DOHH2 (cell line): ENCODE results near the gene DNMBP.

Source experiments
- H3F3A ChIP-seq: fragments of 200-600 bp; sonication (generic), shearing (Covaris generic); 2 replicates; pipeline ENCODE4 v1.6.0; 2016; ENCODE audit warnings: antibody characterized with exemption, mild to moderate bottlenecking; ENCODE audit not compliant: control insufficient read depth, insufficient read depth
- H3K27ac ChIP-seq: fragments of 200-600 bp; sonication (generic); 2 replicates; pipeline ENCODE4 v1.5.1; 2014; ENCODE audit warnings: low read depth, mild to moderate bottlenecking, low read length, moderate library complexity
- H3K27me3 ChIP-seq: fragments of 200-600 bp; sonication (generic); 2 replicates; pipeline ENCODE4 v1.6.1; 2014; ENCODE audit warnings: mild to moderate bottlenecking, low read length, mixed read lengths; ENCODE audit not compliant: control insufficient read depth
- H3K36me3 ChIP-seq: fragments of 200-600 bp; sonication (generic); 2 replicates; pipeline ENCODE4 v1.6.1; 2014; ENCODE audit warnings: mild to moderate bottlenecking, low read length, moderate library complexity, mixed read lengths; ENCODE audit not compliant: control insufficient read depth
- H3K4me1 ChIP-seq: fragments of 200-600 bp; sonication (generic); 2 replicates; pipeline ENCODE4 v1.6.1; 2014; ENCODE audit warnings: mild to moderate bottlenecking, low read length, mixed read lengths; ENCODE audit not compliant: control insufficient read depth
- H3K4me2 ChIP-seq: fragments of 200-600 bp; sonication (generic); 2 replicates; pipeline ENCODE4 v1.6.0; 2014; ENCODE audit warnings: mild to moderate bottlenecking, low read length, moderate library complexity
- H3K4me3 ChIP-seq: fragments of 200-600 bp; sonication (generic); 2 replicates; pipeline ENCODE4 v1.5.1; 2014; ENCODE audit warnings: mild to moderate bottlenecking, low read length, mixed read lengths
- H3K79me2 ChIP-seq: fragments of 200-600 bp; sonication (generic); 2 replicates; pipeline ENCODE4 v1.6.1; 2014; ENCODE audit warnings: mild to moderate bottlenecking, low read length, mixed read lengths; ENCODE audit not compliant: control insufficient read depth
- H3K9me2 ChIP-seq: fragments of 200-600 bp; sonication (generic); replicated peaks from 2 replicates; pipeline ENCODE4 v1.6.1; 2014; ENCODE audit warnings: mild to moderate bottlenecking, low read length, mixed read lengths; ENCODE audit not compliant: control insufficient read depth
- H3K9me3 ChIP-seq: fragments of 200-600 bp; sonication (generic); 2 replicates; pipeline ENCODE4 v1.6.1; 2014; ENCODE audit warnings: antibody characterized with exemption, low read length, mixed read lengths; ENCODE audit not compliant: control insufficient read depth, insufficient read depth
- H4K20me1 ChIP-seq: fragments of 200-600 bp; sonication (generic); 2 replicates; pipeline ENCODE4 v1.6.0; 2014; ENCODE audit warnings: low read depth, mild to moderate bottlenecking, antibody characterized with exemption, low read length, moderate library complexity; ENCODE audit not compliant: control insufficient read depth, insufficient read depth
- CTCF ChIP-seq: fragments of 200-600 bp; sonication (generic); IDR thresholded peaks from one replicate; pipeline ENCODE4 v1.5.1; 2014; ENCODE audit warnings: antibody characterized with exemption, mild to moderate bottlenecking, low read depth, low read length; ENCODE audit not compliant: poor library complexity, severe bottlenecking
- EZH2phosphoT487 ChIP-seq: fragments of 200-600 bp; sonication (generic); IDR thresholded peaks from 2 replicates; pipeline ENCODE4 v1.6.1; 2017; ENCODE audit warnings: borderline replicate concordance, mild to moderate bottlenecking, antibody characterized with exemption, low read length, moderate library complexity, mixed read lengths

Gene DNMBP

GRCh38 chr10:99873846-99874245 is 135.9 kb downstream of the DNMBP start:
- H3F3A ChIP-seq = 0 out of 2 replicates have a peak, but pooled peaks cover 3% of the 10 kb centered on the region

GRCh38 chr10:99872367-99873162 is 137.2 kb downstream of the DNMBP start:
- Histone ChIP-seq H3K9me2 (no peaks in the 10 kb centered on the region), H3K9me3 (no peaks in the 10 kb centered on the region), H3K4me1 (peaks cover 13% of the 10 kb centered on the region), H3F3A (0 out of 2 replicates have a peak, but pooled peaks cover 3% of the 10 kb centered on the region), H3K36me3 (peaks cover 21% of the 10 kb centered on the region), H4K20me1 (no peaks in the 10 kb centered on the region), H3K4me2 (no peak overlapping the region), H3K27ac (no peak overlapping the region), H3K27me3 (no peaks in the 10 kb centered on the region), H3K4me3 (no peak overlapping the region), H3K79me2 (no peaks in the 10 kb centered on the region)
- TF ChIP-seq EZH2phosphoT487 = no peak
- no peak for TF ChIP-seq CTCF

More at GRCh38 chr10:99873846-99874245, 135.9 kb downstream of the DNMBP start:
- H3K9me2 ChIP-seq = no peaks in the 10 kb centered on the region
- H3K27me3 ChIP-seq = no peaks in the 10 kb centered on the region
- no peak for TF ChIP-seq CTCF
- no peak for TF ChIP-seq EZH2phosphoT487
- H4K20me1 ChIP-seq = no peaks in the 10 kb centered on the region
- peaks cover 13% of the 10 kb centered on the region for H3K4me1 ChIP-seq
- no peaks in the 10 kb centered on the region for H3K9me3 ChIP-seq
- no peak overlapping the region for H3K4me2 ChIP-seq
- no peaks in the 10 kb centered on the region for H3K79me2 ChIP-seq
- H3K4me3 ChIP-seq = no peak overlapping the region
- peaks cover 34% of the 10 kb centered on the region for H3K36me3 ChIP-seq
- H3K27ac ChIP-seq = no peak overlapping the region

GRCh38 chr10:99870123-99870730 is 139.5 kb downstream of the DNMBP start:
- H3F3A ChIP-seq = 0 out of 2 replicates have a peak, but pooled peaks cover 3% of the 10 kb centered on the region
- no peak overlapping the region for H3K27ac ChIP-seq
- no peaks in the 10 kb centered on the region for H3K9me2 ChIP-seq
- H3K9me3 ChIP-seq = no peaks in the 10 kb centered on the region
- no peaks in the 10 kb centered on the region for H4K20me1 ChIP-seq
- H3K36me3 ChIP-seq = no peaks in the 10 kb centered on the region
- peak overlapping the region; percentile 50 for H3K4me2 ChIP-seq
- H3K79me2 ChIP-seq = no peaks in the 10 kb centered on the region
- no peaks in the 10 kb centered on the region for H3K27me3 ChIP-seq
- TF ChIP-seq CTCF = no peak
- TF ChIP-seq EZH2phosphoT487 = no peak
- H3K4me3 ChIP-seq = peak overlapping the region; percentile 36; the same call in 1 of the 2 replicates
- H3K4me1 ChIP-seq = peaks cover 13% of the 10 kb centered on the region
